ENCODE results near the gene CASP9.

The CASP9 gene

GRCh38 chr1:15558516-15558915 lies 34.5 kb upstream of the CASP9 start:
- no peak for DNase-seq
- no peak for TF ChIP-seq CTCF (IDR thresholded peaks at IDR 0.05; ENCODE audit: low read depth, low read length)

GRCh38 chr1:15557594-15557993 lies 33.6 kb upstream of the CASP9 start:
- Histone ChIP-seq H3K4me1 (no peaks in the 10 kb centered on the region), H3K4me3 (ENCODE audit: low read depth, low read length) (no peak overlapping the region), H3K36me3 (no peaks in the 10 kb centered on the region), H3K27me3 (no peaks in the 10 kb centered on the region), H3K9me3 (no peaks in the 10 kb centered on the region)
- TF ChIP-seq CTCF (IDR thresholded peaks at IDR 0.05; ENCODE audit: low read depth, low read length): no peak
- no peak for DNase-seq

More at GRCh38 chr1:15558516-15558915, 34.5 kb upstream of the CASP9 start:
- Histone ChIP-seq H3K36me3 (no peaks in the 10 kb centered on the region), H3K4me3 (ENCODE audit: low read depth, low read length) (no peak overlapping the region), H3K4me1 (no peaks in the 10 kb centered on the region), H3K9me3 (no peaks in the 10 kb centered on the region), H3K27me3 (no peaks in the 10 kb centered on the region)

GRCh38 chr1:15557008-15557407 lies 33.0 kb upstream of the CASP9 start:
- H3K27me3 ChIP-seq: no peaks in the 10 kb centered on the region
- TF ChIP-seq CTCF (IDR thresholded peaks at IDR 0.05; ENCODE audit: low read depth, low read length): no peak
- no peak for DNase-seq
- H3K4me3 ChIP-seq (ENCODE audit: low read depth, low read length): no peak overlapping the region
- H3K9me3 ChIP-seq: no peaks in the 10 kb centered on the region
- H3K4me1 ChIP-seq: no peaks in the 10 kb centered on the region
- H3K36me3 ChIP-seq: no peaks in the 10 kb centered on the region

GRCh38 chr1:15550573-15550972 lies 26.6 kb upstream of the CASP9 start:
- Histone ChIP-seq H3K4me1 (no peaks in the 10 kb centered on the region), H3K4me3 (ENCODE audit: low read depth, low read length) (no peak overlapping the region), H3K9me3 (no peaks in the 10 kb centered on the region), H3K36me3 (no peaks in the 10 kb centered on the region), H3K27me3 (no peaks in the 10 kb centered on the region)
- no peak for DNase-seq
- no peak for TF ChIP-seq CTCF (IDR thresholded peaks at IDR 0.05; ENCODE audit: low read depth, low read length)

GRCh38 chr1:15546641-15547040 lies 22.6 kb upstream of the CASP9 start:
- DNase-seq: no peak
- TF ChIP-seq CTCF (IDR thresholded peaks at IDR 0.05; ENCODE audit: low read depth, low read length): no peak
- no peak overlapping the region for H3K4me3 ChIP-seq (ENCODE audit: low read depth, low read length)
- no peaks in the 10 kb centered on the region for H3K27me3 ChIP-seq
- H3K36me3 ChIP-seq: no peaks in the 10 kb centered on the region
- no peaks in the 10 kb centered on the region for H3K9me3 ChIP-seq
- no peaks in the 10 kb centered on the region for H3K4me1 ChIP-seq

GRCh38 chr1:15543589-15544568 lies 19.9 kb upstream of the CASP9 start:
- Histone ChIP-seq H3K4me1 (no peaks in the 10 kb centered on the region), H3K9me3 (no peaks in the 10 kb centered on the region), H3K4me3 (ENCODE audit: low read depth, low read length) (no peak overlapping the region), H3K27me3 (no peaks in the 10 kb centered on the region), H3K36me3 (no peaks in the 10 kb centered on the region)
- no peak for DNase-seq
- no peak for TF ChIP-seq CTCF (IDR thresholded peaks at IDR 0.05; ENCODE audit: low read depth, low read length)

All from BE2C (cell line).